HG03575 (cell line): ENCODE data around the gene LRRC9.
"Not testable (repeated sequence)": the region's sequence is repeated elsewhere in the genome, so short reads cannot be mapped to it uniquely, and the experiment has no call there.

Source experiments
- ATAC-seq: cut with Tn5 transposase; IDR thresholded peaks from one replicate; pipeline ENCODE4 v1.9.1; 2021; ENCODE audit not compliant: unreplicated experiment, insufficient number of reproducible peaks, low FRiP score; ENCODE audit errors: extremely low read depth

The LRRC9 gene

GRCh38 chr14:60095231-60095630, 175.3 kb downstream of the LRRC9 start:
- no peak for ATAC-seq

DNA sequence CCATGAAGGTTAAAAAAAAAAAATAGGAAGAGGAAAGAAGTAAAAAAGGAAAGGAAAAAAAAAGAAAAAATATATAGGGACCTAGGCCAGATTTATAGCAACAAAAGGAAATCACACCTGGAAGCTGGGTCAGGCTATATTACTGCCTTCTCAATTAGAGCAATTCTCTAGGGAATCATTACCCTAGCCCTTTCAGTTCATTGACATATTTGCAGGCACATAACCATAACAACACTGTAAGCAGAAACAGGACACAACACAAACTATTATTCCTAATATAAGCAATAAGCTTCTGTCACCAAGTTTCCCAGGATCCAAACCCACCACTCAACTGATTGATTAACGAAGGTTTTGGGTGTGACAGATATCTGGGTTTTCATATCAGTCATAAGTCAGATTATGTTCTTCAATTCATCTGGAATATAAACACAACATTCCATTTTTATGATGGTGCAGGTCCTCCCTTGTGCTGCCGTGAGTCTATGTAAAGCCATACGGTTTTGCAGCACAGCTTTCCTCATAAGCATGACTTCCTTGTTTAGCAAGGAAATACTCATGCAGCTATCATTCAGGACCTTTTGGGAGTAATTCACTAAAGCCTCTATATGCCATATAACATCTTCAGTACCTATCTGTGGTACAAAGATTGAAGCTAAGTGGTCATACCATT, 176.0 kb downstream of the LRRC9 start:
- ATAC-seq = no peak

DNA sequence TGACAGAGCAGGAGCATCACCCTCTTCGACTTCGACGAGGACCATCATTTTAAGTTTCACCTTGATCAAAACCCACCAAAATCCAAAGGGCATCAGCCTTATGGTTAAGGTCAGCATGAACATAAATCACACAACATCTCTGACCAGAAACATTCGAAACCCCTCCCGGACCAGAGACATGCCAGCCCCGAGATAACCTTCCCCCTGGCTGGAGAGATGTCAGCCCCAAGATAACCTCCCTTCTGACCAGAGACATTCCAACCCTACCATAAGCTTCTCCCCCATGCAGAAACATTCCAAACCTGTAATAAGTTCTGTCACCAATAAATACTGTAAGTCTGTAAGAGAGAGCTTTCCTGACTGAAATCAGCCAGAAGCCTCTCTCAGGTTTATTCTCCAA, 178.0 kb downstream of the LRRC9 start:
- no peak for ATAC-seq

DNA sequence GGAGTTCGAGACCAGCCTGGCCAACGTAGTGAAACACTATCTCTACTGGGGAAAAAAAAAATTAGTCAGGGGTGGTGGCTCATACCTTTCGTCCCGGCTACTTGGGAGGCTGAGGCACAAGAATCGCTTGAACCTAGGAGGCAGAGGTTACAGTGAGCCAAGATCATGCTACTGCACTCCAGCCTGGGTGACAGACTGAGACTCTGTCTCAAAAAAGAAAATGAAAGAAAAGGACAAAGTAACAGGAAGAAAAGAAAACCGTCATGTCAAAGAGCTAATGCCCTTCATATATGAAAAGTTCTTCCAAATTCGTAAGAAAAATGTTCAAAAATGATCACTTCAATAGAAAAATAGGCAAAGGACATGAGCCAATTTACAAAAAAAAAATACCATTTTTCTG, 179.9 kb downstream of the LRRC9 start:
- not testable (repeated sequence) for ATAC-seq

- ATAC-seq = no peak
These were observed 181.8 kb downstream of the LRRC9 start for GRCh38 chr14:60101786-60102185.

DNA sequence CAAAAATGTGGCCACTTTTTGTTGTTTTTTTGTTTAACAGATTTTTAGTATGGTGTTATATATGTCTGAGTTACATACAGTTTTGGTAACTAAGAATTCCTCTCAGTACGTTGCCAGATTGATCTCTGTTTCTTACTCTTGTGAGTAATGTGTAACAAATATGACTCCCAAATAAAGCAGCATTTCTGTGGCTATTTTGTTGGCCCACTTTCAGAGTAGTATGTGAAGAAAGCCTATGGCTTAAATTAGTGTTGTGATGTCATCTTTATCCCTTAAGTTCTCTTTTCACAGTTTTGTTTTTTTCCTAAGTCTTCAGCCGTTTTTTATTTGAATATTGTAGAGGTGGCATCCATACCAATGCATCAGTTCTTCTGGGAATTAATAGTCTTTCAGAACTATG, 182.4 kb downstream of the LRRC9 start:
- no peak for ATAC-seq

DNA sequence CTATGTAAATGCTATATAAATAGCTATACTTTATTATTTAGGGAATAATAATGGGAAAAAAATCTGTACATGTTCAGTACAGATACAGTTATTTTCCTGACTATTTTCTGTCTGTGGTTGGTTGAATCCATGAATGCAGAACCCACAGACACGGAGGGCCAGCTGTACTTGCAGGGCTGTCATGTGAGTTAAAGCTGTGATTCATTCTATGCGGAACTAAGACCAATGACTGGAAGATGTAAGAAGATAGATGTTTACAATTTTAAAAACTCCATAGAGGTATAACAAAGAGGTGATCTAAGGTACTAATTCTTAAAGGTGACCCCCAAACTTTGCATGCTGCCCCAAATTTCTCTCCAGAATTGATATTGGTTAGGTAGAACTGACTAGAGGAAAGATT, 186.4 kb downstream of the LRRC9 start:
- no peak for ATAC-seq

- ATAC-seq = no peak
These were observed 187.5 kb downstream of the LRRC9 start for GRCh38 chr14:60107477-60107876.

GRCh38 chr14:60111732-60112131, 191.8 kb downstream of the LRRC9 start:
- no peak for ATAC-seq
